Pancreas (tissue), 10 donors: ENCODE results near the gene SEC14L1. TPM values are rescaled to one million over a fixed set of nuclear protein-coding genes. Genes with fewer than 3 reads are reported as not detected.

Source experiments
- ATAC-seq, 4 donors: fragments of 200-7000 bp; cut with Tn5 transposase; one replicate each; pipeline versions ENCODE4 v1.8.0 to v1.9.1; 2020; ENCODE audit warnings: mild to moderate bottlenecking in 4 of 4, moderate library complexity in 4 of 4
- DNase-seq, 6 donors: peaks; one replicate each; pipeline ENCODE4 v3.0.0-alpha.2; 2020
- FAIRE-seq: peaks from 2 replicates; lab custom pipeline; 2012; peaks lifted over from hg19 to GRCh38; lab: Jason Lieb, UNC
- H3K27ac ChIP-seq, 4 donors: fragments of 200-600 bp; sonication (generic); 1 replicate in 3 of 4; 2 replicates in 1 of 4; pipeline versions ENCODE4 v1.5.0 to v1.8.0; 2020
- H3K27me3 ChIP-seq, 4 donors: fragments of 200-600 bp; one replicate each; pipeline ENCODE4 v1.8.0; 2021
- H3K36me3 ChIP-seq, 3 donors: fragments of 200-600 bp; sonication (generic) in 1 of 3; one replicate each; pipeline versions ENCODE4 v1.5.0 to v1.8.0; 2020 to 2021
- H3K4me1 ChIP-seq, 3 donors: fragments of 200-600 bp; one replicate each; pipeline ENCODE4 v1.8.0; 2021
- H3K4me3 ChIP-seq, 4 donors: fragments of 200-600 bp; sonication (generic) in 2 of 4; one replicate each; pipeline versions ENCODE4 v1.5.0 to v1.8.0; 2020 to 2021
- H3K9me3 ChIP-seq, 4 donors: fragments of 200-600 bp; one replicate each; pipeline ENCODE4 v1.8.0; 2021
- CTCF ChIP-seq, 4 donors: fragments of 200-600 bp; sonication (generic) in 3 of 4; IDR thresholded peaks; one replicate each; pipeline versions ENCODE4 v1.5.0 to v1.8.0; 2021; ENCODE audit warnings: antibody characterized with exemption in 4 of 4
- WGBS, 2 donors: extraction: QIAGEN DNeasy Blood & Tissue Kit; methylation state at CpG; one replicate each; pipeline ENCODE4 v1.1.7; 2013; 5-methylcytosine and 5-hydroxymethylcytosine counted together
- intact Hi-C, 3 donors: fragments of 100-400 bp; cut with DNase I; formaldehyde crosslinking; loops; one replicate each; pipeline versions ENCODE4 v1.11.1 to v1.14.2; 2022
- polyA plus RNA-seq, 2 donors: library from polyadenylated mRNA; stranded (reverse); fragments of 200-250 nt; gene quantifications; one replicate each; pipeline ENCODE4 v1.2.3, GENCODE V29; 2013
- total RNA-seq, 6 donors: library from RNA; stranded (reverse); fragmentation: NEBNext Ultra II Directional in 4 of 6; extraction: Animal tissue kit (Norgen Biotek cat#: 25700) in 4 of 6; gene quantifications; one replicate each; pipeline versions ENCODE4 v1.2.1 to v1.2.4, GENCODE V29; 2021 to 2023
- donor health status: healthy with polysubstance abuse.
- donor health status: DM: no; HTN: no; CAD: no; lungs with moderate emphysema.
- donor health status: DM: no; HTN: no; CAD: no.
- donor health status: control.
- donor health status: control.
- donor health status: Bipolar disorder and iron deficiency.
- donor health status: DM: yes; HTN: yes; CAD: no.
- donor health status: DM: no; HTN: no; CAD: no.
- donor health status: DM: no; HTN: no; CAD: no.
- donor health status: DM: yes; HTN: yes; CAD: no.

SEC14L1 gene
- total and polyA plus RNA-seq, 8 donors = 17.8 to 45.5 (median 31.8) TPM

GRCh38 chr17:77235370-77235941 is 94.7 kb downstream of the SEC14L1 start:
- FAIRE-seq (no peak), ATAC-seq (peak in 3 of 4 donors; percentile 42 to 64 (median 64)), DNase-seq (no peak)
- 67% methylated on average over 15 of the region's 15 CpGs for WGBS, 2 donors
- intact Hi-C loops = no loop called here
- TF ChIP-seq CTCF (IDR thresholded peaks at IDR 0.05) = no peak
- no peaks in the 10 kb centered on the region for H3K36me3 ChIP-seq
- H3K27me3 ChIP-seq = no peaks in the 10 kb centered on the region
- no peaks in the 10 kb centered on the region for H3K4me1 ChIP-seq
- H3K4me3 ChIP-seq = no peak overlapping the region
- H3K9me3 ChIP-seq = no peaks in the 10 kb centered on the region
- peak overlapping the region in 1 of 4 donors; percentile 58 for H3K27ac ChIP-seq

GRCh38 chr17:77237232-77238008 is 96.7 kb downstream of the SEC14L1 start:
- ATAC-seq (peak in 1 of 4 donors; percentile 28), DNase-seq (no peak), FAIRE-seq (no peak)
- Histone ChIP-seq H3K36me3 (no peaks in the 10 kb centered on the region), H3K4me1 (no peaks in the 10 kb centered on the region), H3K9me3 (no peaks in the 10 kb centered on the region), H3K4me3 (no peak overlapping the region), H3K27ac (no peak overlapping the region), H3K27me3 (no peaks in the 10 kb centered on the region)
- intact Hi-C loops = no loop called here
- WGBS, 2 donors = 88 to 89% methylated on average over 13 of the region's 13 CpGs
- TF ChIP-seq CTCF (IDR thresholded peaks at IDR 0.05) = no peak

- Histone ChIP-seq H3K4me1 (no peaks in the 10 kb centered on the region), H3K9me3 (no peaks in the 10 kb centered on the region), H3K4me3 (no peak overlapping the region), H3K27me3 (no peaks in the 10 kb centered on the region), H3K36me3 (no peaks in the 10 kb centered on the region), H3K27ac (no peak overlapping the region)
- FAIRE-seq (no peak), ATAC-seq (no peak), DNase-seq (no peak)
- 83 to 88% methylated on average over 15 of the region's 15 CpGs for WGBS, 2 donors
- intact Hi-C loops = loop anchor here (10.0 kb wide), 3 partner anchors 166 to 376 kb away; partner anchors contain the start of gene MGAT5B (in 1 of the 3)
- no peak for TF ChIP-seq CTCF (IDR thresholded peaks at IDR 0.05)
These were observed 100.2 kb downstream of the SEC14L1 start for GRCh38 chr17:77240976-77241375.

- FAIRE-seq (no peak), ATAC-seq (no peak), DNase-seq (no peak)
- H3K4me3 ChIP-seq = no peak overlapping the region
- 55 to 65% methylated on average over 21 to 23 of the region's 23 CpGs for WGBS, 2 donors
- H3K36me3 ChIP-seq = no peaks in the 10 kb centered on the region
- H3K9me3 ChIP-seq = no peaks in the 10 kb centered on the region
- intact Hi-C loops = loop anchor here (10.0 kb wide), 3 partner anchors 167 to 377 kb away; partner anchors contain the start of gene MGAT5B (in 1 of the 3)
- no peaks in the 10 kb centered on the region for H3K27me3 ChIP-seq
- no peak overlapping the region for H3K27ac ChIP-seq
- TF ChIP-seq CTCF (IDR thresholded peaks at IDR 0.05) = no peak
- H3K4me1 ChIP-seq = peaks cover 0 to 4% (median 0%) of the 10 kb centered on the region in 3 donors
These were observed 101.5 kb downstream of the SEC14L1 start for GRCh38 chr17:77242118-77242851.
